GM08714 (cell line): ENCODE data around the gene ANKRD13A.
"Not testable (repeated sequence)": the region's sequence is repeated elsewhere in the genome, so short reads cannot be mapped to it uniquely, and the experiment has no call there.

Source experiments
- H3K4me3 ChIP-seq: fragments of 200-500 bp; sonication (Bioruptor generic); 2 replicates; pipeline ENCODE4 v1.5.1; 2014; ENCODE audit warnings: mild to moderate bottlenecking, low read length, inconsistent platforms
- ZNF274 ChIP-seq: IDR thresholded peaks from 2 replicates; pipeline ENCODE4 v1.6.1; 2012; ENCODE audit warnings: mild to moderate bottlenecking, low read depth, low read length

ANKRD13A gene

DNA sequence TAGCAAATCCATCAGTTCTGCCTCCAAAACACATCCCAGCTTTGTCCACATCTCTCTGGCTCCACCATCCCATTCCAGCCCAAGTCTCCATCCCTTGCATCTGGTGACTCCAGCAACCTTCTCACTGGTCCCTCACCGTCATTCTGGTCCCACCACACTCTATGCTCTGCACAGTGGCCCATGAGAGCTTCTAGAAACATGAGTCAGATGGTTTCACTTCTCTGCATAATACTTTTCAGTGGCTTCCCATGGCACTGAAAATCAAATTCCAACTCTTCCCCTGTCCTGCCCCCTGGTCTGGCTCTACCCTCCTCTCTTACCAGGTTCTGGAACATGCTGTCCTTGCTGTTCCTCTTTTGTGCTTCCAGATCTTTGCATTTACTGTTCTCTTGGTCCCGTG, 66.3 kb downstream of the ANKRD13A start:
- no peak overlapping the region for H3K4me3 ChIP-seq
- no peak for TF ChIP-seq ZNF274

DNA sequence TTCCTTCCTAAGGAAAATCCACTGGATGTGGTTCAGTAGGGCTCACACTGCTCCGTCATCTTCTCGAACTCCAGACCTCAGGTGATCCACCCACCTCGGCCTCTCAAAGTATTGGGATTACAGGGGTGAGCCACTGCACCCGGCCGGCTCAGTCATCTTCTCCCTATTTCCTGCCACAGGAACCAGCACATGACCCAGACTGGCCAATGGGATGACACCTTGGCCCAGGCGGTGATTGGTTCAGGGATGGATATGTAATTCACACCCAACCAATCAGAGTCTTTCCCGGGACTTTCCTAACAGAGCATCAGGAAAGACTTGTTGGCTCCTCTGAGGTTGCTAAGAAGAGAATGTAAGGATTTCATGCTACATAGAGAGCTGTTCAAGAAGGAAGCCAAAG, 68.3 kb downstream of the ANKRD13A start:
- TF ChIP-seq ZNF274: no peak

DNA sequence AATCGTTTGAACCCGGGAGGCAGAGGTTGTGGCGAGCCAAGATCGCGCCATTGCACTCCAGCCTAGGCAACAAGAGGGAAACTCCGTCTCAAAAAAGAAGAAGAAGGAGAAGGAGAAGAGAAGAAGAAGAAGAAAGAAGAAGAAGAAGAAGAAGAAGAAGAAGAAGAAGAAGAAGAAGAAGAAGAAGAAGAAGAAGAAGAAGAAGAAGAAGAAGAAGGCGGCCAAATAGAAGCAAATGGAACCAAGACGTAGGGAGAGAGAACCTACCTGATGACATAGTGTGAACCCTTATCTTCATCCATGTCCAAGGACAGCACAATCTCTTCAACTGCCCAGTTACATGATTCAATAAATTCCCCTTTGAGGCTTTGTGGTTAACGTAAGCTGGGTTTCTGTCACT, 68.9 kb downstream of the ANKRD13A start:
- H3K4me3 ChIP-seq: not testable (repeated sequence)

More for the DNA sequence above, 68.3 kb downstream of the ANKRD13A start:
- no peak overlapping the region for H3K4me3 ChIP-seq

DNA sequence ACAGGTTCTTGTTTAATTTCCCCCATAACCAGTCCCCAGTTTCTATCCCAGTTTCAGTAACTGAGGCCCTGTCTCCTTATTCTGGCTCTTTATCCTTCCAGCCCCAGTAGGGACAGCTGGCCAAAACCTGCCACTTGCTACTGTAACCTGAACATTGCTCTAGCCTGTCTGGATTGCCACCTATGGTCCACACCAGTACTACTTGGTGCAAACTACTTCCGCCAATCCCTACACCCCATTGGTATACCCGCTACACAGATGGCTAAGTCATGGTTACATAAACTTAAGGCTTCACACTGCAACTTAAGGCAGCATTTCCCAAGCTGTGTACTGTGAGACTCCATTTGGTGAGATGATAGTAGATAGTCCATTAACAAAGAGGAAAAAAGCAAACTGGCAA, 69.4 kb downstream of the ANKRD13A start:
- no peak overlapping the region for H3K4me3 ChIP-seq
- no peak for TF ChIP-seq ZNF274

DNA sequence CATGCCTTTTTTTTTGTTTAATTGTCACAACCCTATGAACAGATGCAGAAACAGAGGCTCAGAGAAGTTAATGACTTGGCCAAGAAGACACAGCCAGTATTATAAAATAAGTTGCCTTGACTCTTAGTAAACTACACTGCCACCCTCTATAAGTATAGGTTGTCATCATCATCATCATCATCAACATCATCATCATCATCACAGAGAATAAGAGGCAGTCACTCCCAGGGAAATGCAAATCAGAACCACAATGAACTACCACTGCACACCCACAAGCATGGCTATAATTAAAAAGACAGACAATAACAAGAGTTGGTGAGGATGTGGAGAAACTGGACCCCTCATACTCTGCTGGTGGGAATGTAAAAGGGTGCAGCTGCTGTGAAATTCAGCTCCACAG, 72.3 kb downstream of the ANKRD13A start:
- no peak for TF ChIP-seq ZNF274
- H3K4me3 ChIP-seq: no peak overlapping the region

DNA sequence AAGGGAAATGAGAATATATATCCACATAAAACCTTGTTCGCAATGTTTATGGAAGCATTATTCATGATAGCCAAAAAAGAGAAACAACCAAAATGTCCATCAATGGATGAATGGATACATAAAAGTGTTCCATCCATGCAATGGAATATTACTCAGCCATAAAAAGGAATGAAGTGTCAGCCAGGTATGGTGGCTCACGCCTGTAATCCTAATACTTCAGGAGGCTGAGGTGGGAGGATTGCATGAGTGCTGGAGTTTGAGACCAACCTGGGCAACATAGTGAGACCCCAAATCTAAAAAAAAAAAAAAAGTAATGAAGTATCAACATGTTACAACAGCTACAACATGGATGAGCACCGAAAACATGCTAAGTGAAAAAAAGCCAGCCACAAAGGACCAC, 72.7 kb downstream of the ANKRD13A start:
- no peak overlapping the region for H3K4me3 ChIP-seq
- no peak for TF ChIP-seq ZNF274

DNA sequence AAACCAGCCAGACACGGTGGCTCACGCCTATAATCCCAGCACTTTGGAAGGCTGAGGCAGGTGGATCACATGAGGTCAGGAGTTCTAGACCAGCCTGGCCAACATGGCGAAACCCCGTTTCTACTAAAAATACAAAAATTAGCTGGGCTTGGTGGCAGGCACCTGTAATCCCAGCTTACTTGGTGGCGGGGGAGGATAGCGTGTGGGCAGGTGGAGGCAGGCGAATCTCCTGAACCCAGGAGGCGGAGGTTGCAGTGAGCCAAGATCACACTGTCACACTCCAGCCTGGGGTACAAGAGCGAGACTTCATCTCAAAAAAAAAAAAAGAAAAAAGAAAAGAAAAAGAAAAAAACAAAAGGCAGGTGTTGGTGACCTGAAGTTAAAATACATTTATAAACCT, 73.4 kb downstream of the ANKRD13A start:
- H3K4me3 ChIP-seq: not testable (repeated sequence)

DNA sequence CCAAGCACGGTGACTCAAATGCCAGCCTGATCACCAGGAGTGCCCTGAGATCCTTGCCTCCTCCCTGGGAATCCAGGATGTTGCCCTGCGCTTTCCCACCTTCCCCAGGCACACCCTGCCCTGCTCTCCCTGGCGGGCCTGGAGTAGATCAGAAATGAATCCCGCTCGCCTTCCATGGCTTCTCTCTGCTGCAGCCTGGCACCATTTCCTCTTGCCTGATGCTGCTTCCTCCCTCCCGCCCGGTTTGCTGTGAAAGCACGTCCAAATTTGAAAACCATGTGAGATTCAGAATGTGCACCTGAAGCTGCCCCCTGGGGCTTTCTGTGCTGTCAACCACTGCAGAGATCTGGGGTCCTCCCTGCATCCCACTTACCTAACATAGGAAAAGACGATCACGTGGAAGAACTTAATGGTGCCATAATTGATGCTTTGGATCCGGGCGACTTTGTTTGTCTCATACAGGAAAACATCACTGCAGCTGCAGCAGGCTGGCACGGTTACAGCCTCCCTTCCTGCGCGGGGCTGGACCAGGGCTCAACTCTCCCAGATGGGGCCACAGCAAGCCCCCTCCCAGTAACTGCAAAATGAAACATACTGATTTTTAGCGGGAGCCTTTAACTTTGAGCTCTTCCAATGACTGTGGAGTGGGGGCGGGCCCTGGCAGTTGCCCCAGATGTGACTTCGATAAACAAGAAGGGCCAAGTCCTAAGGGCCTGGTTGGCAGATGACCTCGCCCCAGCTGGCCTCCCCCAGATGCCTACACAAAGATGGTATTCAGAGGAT, 74.0 kb downstream of the ANKRD13A start:
- peak overlapping the region; percentile 26; the same call in 1 of the 2 replicates for H3K4me3 ChIP-seq
- TF ChIP-seq ZNF274: no peak

DNA sequence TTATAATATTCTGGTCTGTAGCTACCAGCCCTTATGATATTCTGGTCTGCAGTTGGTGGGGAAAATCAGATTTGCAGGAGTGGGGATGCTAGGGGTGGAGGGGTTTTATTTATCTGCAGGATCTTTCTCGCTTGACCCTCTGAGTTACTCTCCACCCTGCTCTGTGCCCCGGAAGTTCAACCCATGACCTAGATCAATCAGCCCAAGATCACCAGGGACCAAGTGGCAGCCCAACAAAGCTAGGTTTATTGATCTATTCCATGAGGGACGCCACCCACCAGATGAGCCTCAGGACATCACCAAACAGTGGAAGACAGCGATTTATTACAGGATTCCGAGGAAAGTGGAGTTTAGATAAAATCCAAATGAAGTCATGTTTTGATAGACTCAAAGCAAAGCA, 74.9 kb downstream of the ANKRD13A start:
- H3K4me3 ChIP-seq: no peak overlapping the region
- TF ChIP-seq ZNF274: no peak

DNA sequence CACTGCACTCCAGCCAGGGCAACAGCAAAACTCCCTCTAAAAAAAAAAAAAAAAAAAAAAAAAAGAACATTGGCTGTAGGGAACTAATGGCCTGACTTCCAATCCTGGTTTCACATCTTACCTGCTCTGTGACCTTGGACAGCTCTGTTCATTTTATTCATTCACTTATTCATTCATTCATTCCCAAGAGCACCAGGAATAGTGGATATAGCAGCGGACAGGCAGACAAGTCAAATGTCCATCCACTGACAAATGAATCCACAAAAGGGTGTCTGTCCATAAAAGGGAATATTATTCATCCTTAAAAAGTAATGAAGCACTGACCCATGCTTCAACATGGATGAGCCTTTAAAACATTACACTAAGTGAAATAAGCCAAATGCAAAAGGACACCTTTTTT, 76.7 kb downstream of the ANKRD13A start:
- TF ChIP-seq ZNF274: no peak
- H3K4me3 ChIP-seq: no peak overlapping the region

DNA sequence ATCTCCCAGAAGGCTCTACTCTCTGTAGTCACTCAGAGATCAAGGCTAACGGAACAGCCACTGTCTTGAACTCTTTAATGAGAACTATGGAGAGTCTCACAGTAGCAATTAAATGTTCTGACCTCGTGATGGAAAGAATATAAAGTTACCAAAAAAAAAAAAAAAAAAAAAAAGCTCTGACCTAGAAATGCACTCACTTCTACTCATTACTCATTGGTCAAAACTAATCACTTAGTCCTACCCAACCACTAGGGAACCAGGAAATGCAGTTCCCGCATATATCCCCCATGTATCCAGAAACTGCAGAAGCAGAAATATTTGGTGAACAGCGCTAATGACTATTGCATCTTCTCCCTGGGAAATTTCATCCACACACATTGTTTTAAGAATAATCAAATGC, 78.6 kb downstream of the ANKRD13A start:
- H3K4me3 ChIP-seq: no peak overlapping the region
- TF ChIP-seq ZNF274: no peak

DNA sequence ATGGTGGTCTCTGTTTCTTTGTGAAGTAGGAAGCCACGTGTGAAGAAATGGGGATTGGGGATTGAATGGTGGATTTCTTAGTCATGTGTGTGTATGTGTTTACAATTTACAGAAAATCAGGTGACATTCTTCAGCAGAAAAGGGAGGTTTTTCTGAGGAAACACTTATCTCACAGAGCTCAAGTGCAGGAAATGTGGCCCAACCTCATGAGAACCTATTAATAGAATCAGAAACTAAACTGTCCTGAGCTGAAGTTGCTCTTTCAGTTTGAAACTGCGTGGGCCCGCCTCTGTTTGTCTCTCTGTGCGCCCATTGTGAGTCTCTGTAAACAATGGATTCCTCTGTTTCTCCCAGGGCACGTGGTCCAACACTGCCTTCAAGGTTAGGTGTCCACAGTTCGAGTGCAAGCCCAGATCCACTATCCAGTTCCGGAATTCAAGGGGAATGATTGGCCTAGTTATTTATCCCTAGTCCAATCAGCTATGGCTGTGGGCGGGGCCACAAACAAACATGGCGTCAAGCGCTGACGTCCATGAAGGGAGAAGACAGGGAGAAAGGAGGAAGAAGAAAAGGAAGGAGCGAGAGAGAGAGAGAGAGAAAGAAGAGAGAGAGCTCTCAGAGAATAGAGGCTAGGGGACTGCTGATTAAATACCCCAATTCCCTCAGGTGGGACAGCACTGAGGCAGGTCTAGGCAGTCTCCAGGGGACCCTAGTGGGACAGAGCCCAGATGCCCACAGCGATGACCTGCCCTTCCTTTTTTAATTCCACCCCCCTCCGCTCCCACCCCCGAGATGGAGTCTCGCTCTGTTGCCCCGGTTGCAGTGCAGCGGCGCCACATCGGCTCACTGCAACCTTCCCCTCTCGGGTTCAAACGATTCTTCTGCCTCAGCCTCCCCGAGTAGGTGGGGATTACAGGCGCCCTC, 80.5 kb downstream of the ANKRD13A start:
- no peak for TF ChIP-seq ZNF274
- peak overlapping the region; percentile 10; the same call in 1 of the 2 replicates for H3K4me3 ChIP-seq

DNA sequence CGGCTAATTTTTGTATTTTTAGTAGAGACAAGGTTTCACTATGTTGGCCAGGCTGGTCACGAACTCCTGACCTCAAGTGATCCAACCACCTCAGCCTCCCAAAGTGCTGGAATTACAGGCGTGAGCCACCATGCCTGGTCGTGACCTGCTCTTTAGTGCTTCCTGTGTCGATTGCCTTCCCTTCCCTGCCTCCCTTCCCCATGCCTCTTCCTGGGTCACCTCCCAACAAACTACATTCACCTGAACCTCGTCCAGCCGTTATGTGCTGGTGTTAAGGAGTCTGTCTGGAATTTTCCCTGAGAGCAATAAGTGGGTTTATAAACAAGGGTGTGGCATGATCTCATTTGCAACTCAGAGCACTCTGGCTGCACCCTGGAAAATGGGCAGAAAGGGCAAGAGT, 81.2 kb downstream of the ANKRD13A start:
- no peak for TF ChIP-seq ZNF274
- H3K4me3 ChIP-seq: no peak overlapping the region

DNA sequence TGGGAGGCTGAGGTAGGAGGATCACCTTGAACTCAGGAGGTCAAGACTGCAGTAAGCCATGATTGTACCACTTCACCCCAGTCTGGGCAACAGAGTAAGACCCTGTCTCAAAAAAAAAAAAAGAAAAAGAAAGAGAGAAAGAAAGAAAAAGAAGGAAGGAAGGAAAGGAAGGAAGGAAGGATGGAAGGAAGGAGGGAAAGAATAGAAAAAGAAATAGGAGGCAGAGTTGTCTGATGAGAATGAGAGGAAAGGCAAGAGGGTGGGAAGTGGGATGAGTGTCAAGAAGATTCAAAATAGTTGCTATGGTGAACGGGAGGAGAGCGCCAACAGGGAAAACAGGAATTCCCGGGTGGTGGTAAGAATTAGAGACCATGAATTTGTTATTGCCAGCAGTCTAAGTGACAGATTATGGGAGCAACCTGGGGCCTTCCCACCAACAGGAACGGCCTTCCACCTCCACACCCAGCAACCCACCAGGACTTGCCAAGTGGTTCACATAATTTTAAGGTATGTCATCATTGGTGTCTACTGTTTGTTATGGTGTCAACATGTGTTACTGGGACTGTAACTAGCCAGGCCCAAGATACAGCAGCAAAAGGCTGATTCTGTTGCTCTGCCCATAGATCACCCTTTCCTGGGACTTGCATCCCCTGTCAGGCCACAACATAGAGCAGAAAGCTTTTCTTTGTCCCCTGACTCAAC, 85.2 kb downstream of the ANKRD13A start:
- no peak for TF ChIP-seq ZNF274
- H3K4me3 ChIP-seq: no peak overlapping the region

DNA sequence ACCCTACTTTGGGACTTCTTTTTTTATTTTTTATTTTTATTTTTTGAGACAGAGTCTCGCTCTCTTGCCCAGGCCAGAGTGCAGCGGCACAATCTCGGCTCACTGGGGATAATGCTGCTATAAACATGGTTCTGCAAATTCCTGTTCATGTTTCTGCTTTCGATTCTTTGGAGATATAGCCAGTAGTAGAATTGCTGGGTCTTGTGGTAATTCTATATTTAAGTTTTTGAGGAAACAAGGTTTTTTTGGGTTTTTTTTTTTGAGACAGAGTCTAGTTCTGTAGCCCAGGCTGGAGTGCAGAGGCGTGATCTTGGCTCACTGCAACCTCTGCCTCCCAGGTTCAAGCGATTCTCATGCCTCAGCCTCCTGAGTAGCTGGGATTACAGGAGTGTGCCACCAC, 89.0 kb downstream of the ANKRD13A start:
- not testable (repeated sequence) for H3K4me3 ChIP-seq
